DMS153 treated with DMSO at 0.1 percent for 48 hours (cell line): ENCODE measurements around the gene EML1.

Source experiments
- DNase-seq: peaks from one replicate; lab custom pipeline; 2025; ENCODE audit not compliant: unreplicated experiment; lab: John Stamatoyannopoulos, UW

Gene EML1

GRCh38 chr14:99891900-99892299, 98.7 kb downstream of the EML1 start:
- no peak for DNase-seq

- no peak for DNase-seq
Measured at GRCh38 chr14:99892406-99892805, 99.2 kb downstream of the EML1 start.

- DNase-seq: no peak
Measured at GRCh38 chr14:99896361-99896760, 103.1 kb downstream of the EML1 start.

GRCh38 chr14:99899578-99900178, 106.5 kb downstream of the EML1 start:
- DNase-seq: no peak

GRCh38 chr14:99902925-99903324, 109.7 kb downstream of the EML1 start:
- no peak for DNase-seq

- DNase-seq: no peak
Measured at GRCh38 chr14:99904506-99904905, 111.3 kb downstream of the EML1 start.

GRCh38 chr14:99905121-99905520, 111.9 kb downstream of the EML1 start:
- no peak for DNase-seq

- DNase-seq: no peak
Measured at GRCh38 chr14:99907761-99908652, 114.8 kb downstream of the EML1 start.

- DNase-seq: no peak
Measured at GRCh38 chr14:99908653-99909250, 115.5 kb downstream of the EML1 start.

- DNase-seq: no peak
Measured at GRCh38 chr14:99909513-99910064, 116.4 kb downstream of the EML1 start.

- DNase-seq: no peak
Measured at GRCh38 chr14:99910337-99911309, 117.4 kb downstream of the EML1 start.

- no peak for DNase-seq
Measured at GRCh38 chr14:99915305-99916090, 122.3 kb downstream of the EML1 start.

GRCh38 chr14:99916091-99916383, 122.8 kb downstream of the EML1 start:
- DNase-seq: no peak

GRCh38 chr14:99918781-99919180, 125.6 kb downstream of the EML1 start:
- no peak for DNase-seq

- no peak for DNase-seq
Measured at GRCh38 chr14:99921425-99921824, 128.2 kb downstream of the EML1 start.

- no peak for DNase-seq
Measured at GRCh38 chr14:99924379-99924778, 131.2 kb downstream of the EML1 start.

- no peak for DNase-seq
Measured at GRCh38 chr14:99925471-99925870, 132.3 kb downstream of the EML1 start.

GRCh38 chr14:99928963-99929362, 135.8 kb downstream of the EML1 start:
- no peak for DNase-seq

- DNase-seq: no peak
Measured at GRCh38 chr14:99929601-99930000, 136.4 kb downstream of the EML1 start.
